GM19463 (cell line): ENCODE measurements around the gene AP2A2.
"Not testable (repeated sequence)": the region's sequence is repeated elsewhere in the genome, so short reads cannot be mapped to it uniquely, and the experiment has no call there.

Experiments
- ATAC-seq: cut with Tn5 transposase; IDR thresholded peaks from one replicate; pipeline ENCODE4 v1.9.1; 2021; ENCODE audit warnings: mild to moderate bottlenecking, moderate library complexity; ENCODE audit not compliant: unreplicated experiment

Gene AP2A2

DNA sequence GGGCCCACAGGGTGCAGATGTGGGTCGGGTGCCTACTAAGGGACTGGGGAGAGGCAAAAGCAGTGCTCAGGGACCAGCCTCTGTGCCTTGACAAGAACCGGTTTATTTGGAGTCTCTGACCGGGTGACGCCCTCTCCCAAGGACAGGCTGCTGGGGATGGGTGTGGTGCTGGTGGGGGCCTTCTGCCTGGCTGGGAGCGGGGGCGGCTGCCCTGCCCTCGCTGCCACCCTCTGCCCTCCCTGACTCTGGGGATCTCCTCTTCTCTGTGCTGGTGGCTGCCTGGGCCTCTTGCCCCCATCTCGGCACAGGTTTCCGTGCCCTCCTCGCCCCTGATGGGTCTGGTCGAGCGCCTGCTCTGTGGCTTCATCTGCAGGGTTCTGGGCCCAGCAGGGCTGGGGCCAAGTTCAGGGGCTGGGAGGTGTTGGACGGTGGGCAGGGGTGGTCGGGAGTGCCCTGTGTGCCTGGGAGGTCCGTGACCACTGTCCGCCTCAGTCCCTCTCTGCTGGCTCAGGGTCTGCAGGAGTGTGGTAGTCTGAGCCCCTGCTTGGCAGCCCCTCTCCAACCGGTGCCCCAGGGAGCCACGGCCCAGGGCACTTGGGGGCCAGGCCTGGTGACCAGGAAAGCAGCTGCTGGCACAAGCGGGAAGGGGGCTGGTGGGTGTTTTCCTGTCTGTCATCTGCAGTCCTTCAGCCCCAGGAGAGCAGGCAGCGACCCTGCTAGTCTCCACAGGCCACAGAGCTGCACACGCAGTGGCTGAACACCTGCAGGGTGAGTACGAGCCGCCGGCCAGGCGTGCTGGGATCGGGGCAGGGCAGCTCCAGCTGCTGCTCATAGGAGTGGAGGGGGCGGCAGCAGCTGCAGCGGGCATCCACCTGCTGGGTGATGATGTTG lies 87.3 kb downstream of the AP2A2 start:
- ATAC-seq = no peak

DNA sequence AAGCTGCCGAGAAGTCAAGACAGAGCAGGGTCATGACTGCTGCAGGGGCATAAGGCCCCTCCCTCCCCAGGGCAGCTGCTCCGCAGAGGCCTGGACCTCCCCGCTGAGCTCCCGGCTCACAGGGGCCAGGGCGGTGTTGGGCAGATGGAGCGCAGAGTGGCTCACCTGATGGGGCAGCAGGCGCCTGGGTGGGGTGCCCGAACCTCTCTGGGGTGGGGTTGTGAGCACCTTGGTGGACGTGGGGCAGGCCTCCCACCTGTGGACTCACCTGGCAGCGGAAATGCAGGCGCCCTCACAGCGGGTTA lies 87.9 kb downstream of the AP2A2 start:
- ATAC-seq = no peak

DNA sequence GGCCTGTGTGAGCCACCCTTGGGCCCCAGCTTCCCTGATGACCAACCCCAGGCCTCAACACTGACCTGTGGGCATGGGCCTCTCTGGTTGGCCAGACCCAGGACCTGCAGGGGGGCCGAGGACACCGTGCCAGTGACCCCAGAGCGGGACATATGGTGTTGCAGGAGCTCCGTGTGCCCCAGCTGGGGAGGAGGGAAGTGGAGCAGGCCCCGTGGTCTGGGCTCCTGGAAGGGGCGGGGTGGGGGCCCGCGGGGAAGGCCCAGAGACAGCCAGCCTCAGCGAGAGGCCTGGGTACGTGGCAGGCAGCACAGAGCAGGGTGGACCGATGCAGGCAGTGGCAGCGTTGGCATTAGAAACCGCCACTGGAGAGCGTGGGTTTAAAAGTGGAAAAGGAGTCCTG lies 88.6 kb downstream of the AP2A2 start:
- ATAC-seq = no peak

DNA sequence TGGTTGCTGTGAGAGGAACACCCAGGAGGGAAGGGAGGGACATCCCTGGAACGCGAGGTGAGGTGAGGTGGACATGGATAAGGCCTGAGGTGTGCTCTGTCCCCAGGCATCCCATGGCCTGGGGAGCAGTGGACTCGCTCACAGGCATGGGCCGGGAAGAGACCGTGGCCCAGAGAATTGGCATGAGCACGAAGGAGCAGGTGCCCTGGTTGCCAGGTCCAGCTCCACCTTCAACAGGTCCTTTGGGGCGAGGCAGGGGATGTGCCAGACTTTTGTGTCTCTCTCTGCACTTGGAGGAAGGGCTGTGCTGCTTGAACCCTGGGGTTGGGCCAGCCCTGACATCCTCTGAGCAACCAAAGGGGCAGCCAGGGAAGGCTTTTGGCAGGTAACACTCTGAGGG lies 89.4 kb downstream of the AP2A2 start:
- no peak for ATAC-seq

GRCh38 chr11:1015826-1016545 lies 90.3 kb downstream of the AP2A2 start:
- no peak for ATAC-seq

- ATAC-seq = not testable (repeated sequence)
These were observed 91.0 kb downstream of the AP2A2 start for GRCh38 chr11:1016610-1017126.

DNA sequence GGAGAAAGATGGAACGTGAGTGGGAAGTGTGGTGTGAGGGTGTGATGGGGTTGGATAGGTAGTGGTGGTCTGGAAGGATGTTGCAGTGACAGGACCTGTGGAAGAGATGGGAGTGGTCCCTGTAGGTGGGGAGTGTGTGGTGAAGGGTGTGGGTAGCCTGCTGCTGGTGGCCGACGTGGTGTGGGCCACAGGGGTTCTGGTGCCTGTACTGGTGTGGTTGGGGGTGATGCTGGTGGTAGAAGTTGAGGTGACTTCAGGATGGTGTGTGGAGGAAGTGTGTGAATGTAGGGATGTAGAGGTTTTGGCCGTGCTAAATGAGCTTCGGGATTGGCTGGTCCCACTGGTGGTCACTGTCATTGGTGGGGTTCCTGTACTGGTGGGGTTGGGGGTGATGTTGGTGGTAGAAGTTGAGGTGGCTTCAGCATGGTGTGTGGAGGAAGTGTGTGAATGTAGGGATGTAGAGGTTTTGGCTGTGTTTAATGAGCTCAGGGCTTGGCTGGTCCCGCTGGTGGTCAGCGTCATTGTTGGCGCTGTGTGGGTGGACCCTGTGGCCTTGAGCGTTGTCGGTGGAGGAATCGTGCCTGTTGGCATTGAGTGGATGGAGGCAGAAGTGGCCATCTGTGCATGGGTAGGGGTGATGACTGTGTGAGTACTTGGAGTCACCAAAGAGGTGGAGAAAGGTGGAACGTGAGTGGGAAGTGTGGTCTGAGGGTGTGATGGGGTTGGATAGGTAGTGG lies 91.8 kb downstream of the AP2A2 start:
- ATAC-seq = no peak

DNA sequence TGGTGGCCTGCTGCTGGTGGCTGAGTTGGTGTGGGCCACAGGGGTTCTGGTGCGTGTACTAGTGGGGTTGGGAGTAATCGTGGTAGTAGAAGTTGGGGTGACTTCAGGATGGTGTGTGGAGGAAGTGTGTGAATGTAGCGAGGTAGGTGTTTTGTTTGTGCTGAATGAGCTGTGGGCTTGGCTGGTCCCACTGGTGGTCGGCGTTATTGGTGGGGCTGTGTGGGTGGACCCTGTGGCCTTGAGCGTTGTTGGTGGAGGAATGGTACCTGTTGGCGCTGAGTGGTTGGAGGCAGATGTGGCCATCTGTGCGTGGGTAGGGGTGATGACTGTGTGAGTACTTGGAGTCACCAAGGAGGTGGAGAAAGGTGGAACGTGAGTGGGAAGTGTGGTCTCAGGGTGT lies 92.4 kb downstream of the AP2A2 start:
- ATAC-seq = no peak

DNA sequence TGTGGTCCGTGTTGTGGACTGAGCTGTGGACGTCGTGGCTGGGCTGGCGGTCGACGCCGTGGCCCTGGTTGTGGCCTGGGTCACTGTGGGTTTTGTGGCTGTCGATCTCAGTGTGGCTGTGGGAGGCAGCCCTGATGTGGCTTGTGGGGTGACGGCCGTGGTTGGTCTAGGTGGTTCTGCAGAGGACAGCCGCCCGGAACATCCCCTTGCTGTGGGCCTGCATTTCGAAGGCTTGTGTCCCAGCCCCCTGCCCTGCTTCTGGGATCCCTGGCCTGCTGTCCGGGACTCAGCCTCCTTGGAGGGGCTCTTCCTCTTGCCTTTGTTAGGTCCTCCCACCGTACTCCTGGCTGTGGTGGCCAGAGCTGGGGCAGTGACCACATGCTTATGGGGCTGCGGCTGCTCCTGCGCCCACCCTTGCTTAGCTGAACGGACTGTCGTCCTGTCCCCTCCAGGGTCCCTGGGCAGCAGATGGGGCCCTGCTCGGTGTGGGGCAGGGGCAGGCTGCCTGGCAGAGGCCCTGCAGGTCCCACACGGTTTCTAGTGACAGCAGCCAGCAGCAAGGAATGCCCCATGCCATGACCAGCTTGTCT lies 93.7 kb downstream of the AP2A2 start:
- no peak for ATAC-seq

DNA sequence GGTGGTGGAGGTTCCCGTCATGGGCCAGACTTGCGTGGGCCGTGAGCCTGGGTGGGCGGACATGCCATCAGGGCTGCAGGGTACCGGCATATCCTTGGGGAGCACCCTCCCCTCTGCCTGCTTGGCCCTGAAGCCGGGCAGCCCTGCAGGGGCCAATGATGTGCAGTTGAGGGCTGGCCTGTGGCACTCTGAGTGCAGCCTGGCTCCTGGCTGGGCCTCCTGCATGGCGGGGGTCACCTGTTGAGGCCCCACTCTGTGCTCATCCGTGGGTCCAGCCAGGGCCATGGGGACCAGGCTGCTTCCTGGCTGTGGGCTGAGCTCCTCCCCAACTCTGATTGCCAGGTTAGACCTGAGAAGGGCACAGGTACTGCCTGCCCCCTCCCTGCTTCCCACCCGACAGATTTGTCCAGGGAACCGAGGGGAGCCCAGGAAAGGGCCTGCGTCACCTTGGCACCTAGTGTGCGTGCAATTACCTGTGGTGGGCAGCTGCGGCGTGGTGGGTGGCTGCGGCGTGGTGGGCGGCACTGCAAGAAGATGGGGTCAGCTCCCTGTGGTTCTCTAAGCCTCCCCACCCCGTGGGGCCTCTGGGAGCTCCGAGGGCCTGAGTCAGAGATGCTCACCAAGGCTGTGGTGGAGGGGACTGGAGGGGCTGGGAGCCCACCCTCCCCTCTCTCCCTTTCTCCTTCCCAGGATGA lies 94.7 kb downstream of the AP2A2 start:
- ATAC-seq = no peak

DNA sequence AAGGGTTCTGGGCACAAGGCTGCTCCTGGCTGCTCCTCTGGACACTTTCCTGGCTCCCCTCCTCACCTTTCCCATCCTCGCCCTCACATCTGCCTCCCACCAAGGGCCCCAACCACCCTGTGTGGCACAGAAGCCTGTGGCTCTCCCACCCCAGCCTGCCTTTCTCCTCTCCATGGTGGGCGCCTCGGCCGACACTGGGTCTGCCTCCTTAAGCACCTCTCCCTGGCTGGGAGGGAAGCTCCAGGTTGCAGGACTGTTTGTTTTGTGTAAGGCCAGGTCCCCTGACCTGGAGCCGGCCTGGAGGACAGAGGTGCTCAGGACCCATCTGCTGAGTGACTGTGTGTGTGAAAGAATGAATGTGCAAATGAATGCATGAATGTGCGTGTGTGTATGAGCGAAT lies 96.7 kb downstream of the AP2A2 start:
- ATAC-seq = no peak

GRCh38 chr11:1022908-1023810 lies 97.5 kb downstream of the AP2A2 start:
- no peak for ATAC-seq

GRCh38 chr11:1023811-1024596 lies 98.3 kb downstream of the AP2A2 start:
- no peak for ATAC-seq

GRCh38 chr11:1024597-1025409 lies 99.1 kb downstream of the AP2A2 start:
- no peak for ATAC-seq

DNA sequence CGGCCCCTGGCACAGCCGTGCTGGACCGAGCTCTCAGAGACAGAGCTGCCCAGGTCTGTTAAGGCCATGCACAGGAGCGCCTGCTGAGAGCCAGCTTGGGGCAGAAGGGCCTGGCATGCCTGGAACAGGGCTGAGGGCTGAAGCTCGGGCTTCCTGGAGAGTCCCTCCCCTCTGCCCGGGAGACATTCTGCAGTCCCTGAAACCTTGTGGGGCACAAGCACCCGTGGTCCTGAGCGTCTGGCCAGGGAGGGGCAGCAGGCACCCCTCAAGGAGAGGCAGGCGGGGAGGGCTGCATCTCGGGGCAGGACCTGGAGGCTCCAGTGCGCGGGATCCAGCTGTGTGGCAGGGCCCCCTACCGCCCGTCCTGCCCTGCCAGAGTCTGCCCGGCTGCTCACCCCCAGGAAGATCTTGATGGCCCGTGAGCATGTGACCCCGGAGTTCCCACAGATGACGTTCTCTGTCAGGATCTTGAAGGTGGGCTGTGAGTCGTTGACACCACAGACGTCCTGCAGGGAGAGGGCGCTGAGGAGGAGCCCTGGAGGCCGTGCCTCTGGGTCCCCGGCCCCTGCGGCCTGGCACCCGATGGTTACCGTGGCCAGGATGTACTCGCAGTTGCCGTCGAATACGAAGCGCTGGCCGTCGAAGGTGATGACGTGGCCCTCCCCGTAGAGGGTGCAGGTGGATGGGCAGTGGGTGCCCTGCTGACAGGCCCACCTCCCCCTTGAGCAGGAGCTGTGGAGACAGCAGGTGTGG lies 99.9 kb downstream of the AP2A2 start:
- no peak for ATAC-seq

DNA sequence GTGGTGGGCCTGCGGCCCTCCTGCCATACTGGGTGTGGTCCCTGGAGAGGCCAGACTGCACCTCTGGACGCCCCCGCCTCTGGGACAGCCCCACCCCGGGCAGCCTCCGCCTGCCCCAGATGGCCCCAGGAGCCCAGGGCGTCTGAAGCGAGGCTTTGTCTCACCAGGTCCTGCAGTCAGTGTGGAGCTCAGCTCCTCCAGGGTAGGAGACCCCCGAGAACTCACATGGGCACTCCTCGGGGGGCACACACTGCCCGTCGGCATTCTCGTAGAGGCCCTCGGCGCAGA lies 100.4 kb downstream of the AP2A2 start:
- no peak for ATAC-seq
